DND-41 (cell line): ENCODE results near the gene ZNF451.

ENCODE experiments used
- ATAC-seq: fragments of 200-7000 bp; cut with Tn5 transposase; 3 replicates; pipeline ENCODE4 v1.9.1; 2021; ENCODE audit warnings: low read depth; ENCODE audit not compliant: insufficient read depth
- DNase-seq: peaks from one replicate; pipeline ENCODE4 v3.0.0-alpha.2; 2020
- H2AFZ ChIP-seq: 2 replicates; pipeline ENCODE4 v1.6.0; 2012; ENCODE audit warnings: low read depth, low read length
- H3K27ac ChIP-seq: 2 replicates; pipeline ENCODE4 v1.5.1; 2012; ENCODE audit warnings: low read length, inconsistent platforms
- H3K27me3 ChIP-seq: fragments of 200-600 bp; sonication (generic); 2 replicates; pipeline ENCODE4 v1.6.0; 2012; ENCODE audit warnings: low read length, mild to moderate bottlenecking, inconsistent platforms; ENCODE audit not compliant: insufficient read depth, poor library complexity
- H3K36me3 ChIP-seq: 2 replicates; pipeline ENCODE4 v1.5.1; 2012; ENCODE audit warnings: low read length, inconsistent platforms; ENCODE audit not compliant: insufficient read depth
- H3K4me1 ChIP-seq: 2 replicates; pipeline ENCODE4 v1.5.1; 2012; ENCODE audit warnings: mild to moderate bottlenecking, low read length; ENCODE audit not compliant: insufficient read depth
- H3K4me2 ChIP-seq: 2 replicates; pipeline ENCODE4 v1.6.0; 2012; ENCODE audit warnings: mild to moderate bottlenecking, moderate library complexity, low read length, inconsistent platforms; ENCODE audit not compliant: insufficient read depth
- H3K4me3 ChIP-seq, 2 experiments: fragments of 200-600 bp in 1 of 2; shearing (Covaris generic) in 1 of 2; 2 replicates each; pipeline ENCODE4 v1.5.1; 2012 to 2016; ENCODE audit warnings: inconsistent platforms in 2 of 2, low read length in 2 of 2, mild to moderate bottlenecking in 2 of 2, low read depth in 1 of 2, moderate library complexity in 1 of 2
- H3K79me2 ChIP-seq: 2 replicates; pipeline ENCODE4 v1.6.0; 2012; ENCODE audit warnings: low read length, inconsistent platforms; ENCODE audit not compliant: insufficient read depth
- H3K9ac ChIP-seq: 2 replicates; pipeline ENCODE4 v1.6.0; 2012; ENCODE audit warnings: low read depth, mild to moderate bottlenecking, inconsistent platforms, low read length, moderate library complexity
- H3K9me3 ChIP-seq: 2 replicates; pipeline ENCODE4 v1.5.1; 2012; ENCODE audit warnings: low read length, moderate library complexity, mild to moderate bottlenecking, inconsistent platforms; ENCODE audit not compliant: insufficient read depth, severe bottlenecking
- H4K20me1 ChIP-seq: 2 replicates; pipeline ENCODE4 v1.6.0; 2012; ENCODE audit warnings: low read length; ENCODE audit not compliant: insufficient read depth
- EZH2 ChIP-seq: IDR thresholded peaks from 3 replicates; pipeline ENCODE4 v1.6.1; 2012; ENCODE audit warnings: borderline replicate concordance, low read depth, mild to moderate bottlenecking, moderate library complexity, low read length, inconsistent platforms; ENCODE audit not compliant: severe bottlenecking
- TF ChIP-seq, protein P1 (sequence below): IDR thresholded peaks from 2 replicates; pipeline ENCODE4 v1.5.1; 2012; ENCODE audit warnings: borderline replicate concordance, low read length, moderate library complexity, mild to moderate bottlenecking; ENCODE audit not compliant: poor library complexity, severe bottlenecking; ENCODE audit errors: extremely low read depth

Gene ZNF451

GRCh38 chr6:57216235-57217101 lies 126.5 kb downstream of the ZNF451 start:
- Histone ChIP-seq H3K4me3 (no peak overlapping the region), H3K27me3 (no peaks in the 10 kb centered on the region), H4K20me1 (peaks cover 15% of the 10 kb centered on the region; the same call in 1 of the 2 replicates), H3K79me2 (peaks cover 89% of the 10 kb centered on the region), H3K4me2 (no peak overlapping the region), H3K9me3 (no peaks in the 10 kb centered on the region), H2AFZ (no peak overlapping the region), H3K4me1 (peaks cover 16% of the 10 kb centered on the region), H3K27ac (no peak overlapping the region), H3K36me3 (no peaks in the 10 kb centered on the region), H3K9ac (no peak overlapping the region)
- ATAC-seq (0 out of 3 replicates have a peak, but pooled peaks have one; percentile 27), DNase-seq (no peak)
- TF ChIP-seq, protein P1, sequence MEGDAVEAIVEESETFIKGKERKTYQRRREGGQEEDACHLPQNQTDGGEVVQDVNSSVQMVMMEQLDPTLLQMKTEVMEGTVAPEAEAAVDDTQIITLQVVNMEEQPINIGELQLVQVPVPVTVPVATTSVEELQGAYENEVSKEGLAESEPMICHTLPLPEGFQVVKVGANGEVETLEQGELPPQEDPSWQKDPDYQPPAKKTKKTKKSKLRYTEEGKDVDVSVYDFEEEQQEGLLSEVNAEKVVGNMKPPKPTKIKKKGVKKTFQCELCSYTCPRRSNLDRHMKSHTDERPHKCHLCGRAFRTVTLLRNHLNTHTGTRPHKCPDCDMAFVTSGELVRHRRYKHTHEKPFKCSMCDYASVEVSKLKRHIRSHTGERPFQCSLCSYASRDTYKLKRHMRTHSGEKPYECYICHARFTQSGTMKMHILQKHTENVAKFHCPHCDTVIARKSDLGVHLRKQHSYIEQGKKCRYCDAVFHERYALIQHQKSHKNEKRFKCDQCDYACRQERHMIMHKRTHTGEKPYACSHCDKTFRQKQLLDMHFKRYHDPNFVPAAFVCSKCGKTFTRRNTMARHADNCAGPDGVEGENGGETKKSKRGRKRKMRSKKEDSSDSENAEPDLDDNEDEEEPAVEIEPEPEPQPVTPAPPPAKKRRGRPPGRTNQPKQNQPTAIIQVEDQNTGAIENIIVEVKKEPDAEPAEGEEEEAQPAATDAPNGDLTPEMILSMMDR, result peak; percentile 21
- TF ChIP-seq EZH2, result no peak

- DNase-seq (no peak), ATAC-seq (no peak)
- Histone ChIP-seq H3K36me3 (no peaks in the 10 kb centered on the region), H3K79me2 (peaks cover 88% of the 10 kb centered on the region), H3K4me3 (no peak overlapping the region), H4K20me1 (peaks cover 11% of the 10 kb centered on the region; the same call in 1 of the 2 replicates), H3K4me2 (no peak overlapping the region), H3K9me3 (no peaks in the 10 kb centered on the region), H3K27me3 (no peaks in the 10 kb centered on the region), H2AFZ (no peak overlapping the region), H3K4me1 (peaks cover 16% of the 10 kb centered on the region), H3K9ac (no peak overlapping the region), H3K27ac (no peak overlapping the region)
- no peak for TF ChIP-seq EZH2
- TF ChIP-seq, protein P1, result no peak
Measured at GRCh38 chr6:57217270-57217669, 127.3 kb downstream of the ZNF451 start.
